Testis (tissue), 3 donors: ENCODE measurements around the gene PRDM11. TPM values are rescaled to one million over a fixed set of nuclear protein-coding genes. Genes with fewer than 3 reads are reported as not detected.
A peak's percentile ranks its signal among the peaks of the same experiment; 100 is the strongest.

Experiments used
- DNase-seq: peaks from one replicate; pipeline ENCODE4 v3.0.0-alpha.2; 2019
- H3K27ac ChIP-seq, 2 donors: fragments of 200-600 bp; sonication (generic); one replicate each; pipeline ENCODE4 v1.5.1; 2019
- H3K27me3 ChIP-seq: fragments of 200-600 bp; sonication (generic); one replicate; pipeline ENCODE4 v1.5.1; 2019
- H3K36me3 ChIP-seq: fragments of 200-600 bp; sonication (generic); one replicate; pipeline ENCODE4 v1.5.1; 2017; ENCODE audit warnings: low read depth; ENCODE audit errors: missing control alignments
- H3K4me1 ChIP-seq: fragments of 200-600 bp; sonication (generic); one replicate; pipeline ENCODE4 v1.5.1; 2019
- H3K4me3 ChIP-seq, 2 donors: fragments of 200-600 bp; sonication (generic); one replicate each; pipeline ENCODE4 v1.5.1; 2017 to 2019
- H3K9me3 ChIP-seq: fragments of 200-600 bp; sonication (generic); one replicate; pipeline ENCODE4 v1.5.1; 2017
- POLR2A ChIP-seq: fragments of 450-650 bp; IDR thresholded peaks from one replicate; pipeline ENCODE4 v1.6.1; 2017; ENCODE audit warnings: antibody characterized with exemption, mild to moderate bottlenecking, moderate library complexity
- WGBS, 2 donors: methylation state at CpG; one replicate each; pipeline ENCODE4 v1.1.5; 2018; 5-methylcytosine and 5-hydroxymethylcytosine counted together
- intact Hi-C: fragments of 100-400 bp; cut with DNase I; formaldehyde crosslinking; loops from one replicate; pipeline ENCODE4 v1.15.1; 2023; ENCODE audit warnings: low total_unique reads
- polyA plus RNA-seq: library from polyadenylated mRNA; stranded (reverse); fragments of 350-450 nt; fragmentation: Illumina TruSeq; extraction: RNeasy Lipid Tissue Mini Kit (QIAGEN cat#74804); gene quantifications from one replicate; pipeline ENCODE4 v1.2.3, GENCODE V29; 2014; ENCODE audit warnings: low read depth, low replicate concordance; ENCODE audit not compliant: insufficient read depth
- total RNA-seq, 2 donors: library from RNA; depleted of rRNA; stranded (reverse); fragments of >200 nt; gene quantifications; one replicate each; pipeline ENCODE4 v1.2.3, GENCODE V29; 2016
- TF ChIP-seq, protein P1 (sequence below), 3 experiments: fragments of 450-650 bp in 2 of 3; fragments of 200-600 bp in 1 of 3; sonication (generic) in 1 of 3; IDR thresholded peaks; one replicate each; pipeline ENCODE4 v1.5.1; 2016 to 2019; ENCODE audit warnings: antibody characterized with exemption in 3 of 3, mild to moderate bottlenecking in 2 of 3, moderate library complexity in 1 of 3

The PRDM11 gene
- total and polyA plus RNA-seq, 3 donors from 2014 or later: 6.4 to 15.9 (median 13.6) TPM

DNA sequence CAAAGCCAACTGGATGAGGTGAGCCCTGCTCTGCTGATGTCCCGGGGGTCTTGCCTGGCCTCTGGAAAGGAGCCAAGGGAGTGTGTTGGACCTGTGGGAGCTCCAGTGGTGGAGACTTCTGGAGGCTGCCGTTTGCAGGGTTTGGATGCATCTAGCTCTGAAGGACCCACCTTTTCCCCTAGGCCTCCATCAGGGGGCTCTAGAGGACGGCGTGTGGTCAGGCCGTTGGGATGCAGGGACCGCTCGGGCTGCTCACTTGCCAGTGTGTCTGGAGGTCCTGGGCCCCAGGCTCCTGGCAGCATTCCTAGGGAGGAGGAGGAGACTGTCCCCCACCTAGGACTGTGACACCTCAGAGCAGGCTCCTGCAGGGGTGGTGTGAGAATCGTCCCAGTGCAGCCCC lies 58.3 kb downstream of the PRDM11 start:
- intact Hi-C loops: no loop called here
- Histone ChIP-seq H3K4me1 (peaks cover 11% of the 10 kb centered on the region), H3K27me3 (no peaks in the 10 kb centered on the region), H3K36me3 (no peaks in the 10 kb centered on the region), H3K27ac (no peak overlapping the region), H3K4me3 (no peak overlapping the region), H3K9me3 (no peaks in the 10 kb centered on the region)
- TF ChIP-seq, protein P1, sequence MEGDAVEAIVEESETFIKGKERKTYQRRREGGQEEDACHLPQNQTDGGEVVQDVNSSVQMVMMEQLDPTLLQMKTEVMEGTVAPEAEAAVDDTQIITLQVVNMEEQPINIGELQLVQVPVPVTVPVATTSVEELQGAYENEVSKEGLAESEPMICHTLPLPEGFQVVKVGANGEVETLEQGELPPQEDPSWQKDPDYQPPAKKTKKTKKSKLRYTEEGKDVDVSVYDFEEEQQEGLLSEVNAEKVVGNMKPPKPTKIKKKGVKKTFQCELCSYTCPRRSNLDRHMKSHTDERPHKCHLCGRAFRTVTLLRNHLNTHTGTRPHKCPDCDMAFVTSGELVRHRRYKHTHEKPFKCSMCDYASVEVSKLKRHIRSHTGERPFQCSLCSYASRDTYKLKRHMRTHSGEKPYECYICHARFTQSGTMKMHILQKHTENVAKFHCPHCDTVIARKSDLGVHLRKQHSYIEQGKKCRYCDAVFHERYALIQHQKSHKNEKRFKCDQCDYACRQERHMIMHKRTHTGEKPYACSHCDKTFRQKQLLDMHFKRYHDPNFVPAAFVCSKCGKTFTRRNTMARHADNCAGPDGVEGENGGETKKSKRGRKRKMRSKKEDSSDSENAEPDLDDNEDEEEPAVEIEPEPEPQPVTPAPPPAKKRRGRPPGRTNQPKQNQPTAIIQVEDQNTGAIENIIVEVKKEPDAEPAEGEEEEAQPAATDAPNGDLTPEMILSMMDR (IDR thresholded peaks at IDR 0.05): no peak
- TF ChIP-seq POLR2A: no peak
- WGBS, 2 donors: 81 to 85% methylated on average over 5 to 8 of the region's 8 CpGs
- DNase-seq: no peak

DNA sequence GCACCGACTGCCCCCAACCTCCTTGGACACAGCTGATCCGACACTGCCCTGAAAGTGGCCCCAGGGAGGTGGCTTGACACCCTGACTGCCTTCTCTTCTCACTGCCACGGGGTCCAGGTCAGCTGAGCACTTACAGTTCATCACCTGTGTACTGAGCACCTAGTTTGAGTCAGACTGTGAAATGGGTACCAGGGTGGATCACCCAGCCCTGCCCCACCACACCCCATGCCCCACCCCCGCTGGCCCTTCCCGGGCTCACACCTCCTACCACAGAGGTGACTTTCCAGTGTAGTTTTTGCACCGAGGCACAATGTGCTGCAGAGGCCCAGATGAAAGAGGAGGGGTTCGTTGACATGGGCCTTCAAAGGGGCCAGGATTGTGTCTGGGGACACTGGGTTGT lies 59.5 kb downstream of the PRDM11 start:
- intact Hi-C loops: no loop called here
- H3K9me3 ChIP-seq: no peaks in the 10 kb centered on the region
- DNase-seq: no peak
- 79 to 80% methylated on average over 4 to 7 of the region's 7 CpGs for WGBS, 2 donors
- H3K4me3 ChIP-seq: no peak overlapping the region
- H3K36me3 ChIP-seq: no peaks in the 10 kb centered on the region
- H3K27me3 ChIP-seq: no peaks in the 10 kb centered on the region
- H3K4me1 ChIP-seq: peaks cover 23% of the 10 kb centered on the region
- TF ChIP-seq POLR2A: no peak
- TF ChIP-seq, protein P1 (IDR thresholded peaks at IDR 0.05): no peak
- no peak overlapping the region for H3K27ac ChIP-seq

DNA sequence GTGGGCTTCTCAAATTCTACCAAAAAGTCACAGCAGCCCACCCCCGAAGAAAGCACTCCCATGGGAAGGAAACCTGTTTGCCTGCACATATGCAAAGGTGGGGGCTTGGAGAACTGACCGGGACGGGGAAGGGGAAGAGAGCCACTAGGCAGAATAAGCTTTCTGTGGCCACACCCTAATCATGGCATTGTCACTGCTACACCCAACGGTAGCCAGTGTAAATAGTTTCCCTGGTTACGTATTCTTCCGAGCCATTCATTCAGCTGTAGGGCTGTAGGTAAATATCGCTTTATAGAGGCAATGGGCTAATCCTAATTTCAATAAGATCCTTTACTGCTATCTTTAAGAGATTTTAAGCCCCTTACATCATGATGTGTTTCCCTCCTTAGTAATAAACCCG lies 61.7 kb downstream of the PRDM11 start:
- H3K27ac ChIP-seq: no peak overlapping the region
- H3K36me3 ChIP-seq: no peaks in the 10 kb centered on the region
- no peaks in the 10 kb centered on the region for H3K27me3 ChIP-seq
- DNase-seq: no peak
- intact Hi-C loops: no loop called here
- no peak overlapping the region for H3K4me3 ChIP-seq
- TF ChIP-seq, protein P1 (IDR thresholded peaks at IDR 0.05): no peak
- TF ChIP-seq POLR2A: no peak
- WGBS, 2 donors: 83 to 97% methylated on average over 8 of the region's 8 CpGs
- peaks cover 27% of the 10 kb centered on the region for H3K4me1 ChIP-seq
- H3K9me3 ChIP-seq: no peaks in the 10 kb centered on the region

DNA sequence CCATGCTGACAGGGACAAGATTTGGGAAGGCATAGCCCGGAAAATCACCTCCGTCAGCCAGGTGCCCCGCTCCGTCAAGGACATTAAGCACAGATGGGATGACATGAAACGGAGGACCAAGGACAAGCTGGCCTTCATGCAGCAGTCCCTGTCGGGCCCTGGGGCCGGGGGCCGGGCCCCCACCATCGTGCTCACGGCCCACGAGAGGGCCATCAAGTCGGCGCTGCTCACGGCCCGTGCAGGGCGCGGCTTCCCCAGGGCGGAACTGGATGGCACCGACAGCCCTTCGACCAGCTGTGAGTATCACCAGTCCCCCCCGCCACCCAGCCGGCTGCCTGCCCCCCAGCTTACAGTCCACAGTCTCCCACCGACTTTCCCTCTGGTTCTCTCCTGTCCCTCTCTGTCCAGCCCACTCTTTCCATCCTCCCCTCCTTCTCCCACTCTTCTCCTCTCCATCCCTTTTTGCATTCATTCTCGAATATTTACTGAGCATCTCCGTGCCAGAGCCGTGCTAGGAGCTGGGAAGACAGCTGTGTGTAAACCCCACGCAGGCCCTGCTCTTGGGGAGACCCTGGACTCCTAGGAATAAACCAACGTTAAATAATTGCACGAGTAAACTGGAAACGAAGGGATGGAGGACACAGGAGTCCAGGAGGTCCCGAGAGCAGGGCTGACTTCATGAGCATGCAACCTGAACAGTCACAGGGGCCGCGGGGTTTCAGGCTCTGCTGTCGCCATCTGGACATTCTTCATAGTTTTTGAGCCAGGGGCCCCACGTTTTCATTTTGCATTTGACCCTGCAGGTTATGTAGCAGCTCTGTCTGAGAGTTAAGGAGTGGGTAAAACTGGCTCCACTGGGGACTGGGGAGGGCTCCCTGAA lies 62.8 kb downstream of the PRDM11 start:
- Histone ChIP-seq H3K9me3 (no peaks in the 10 kb centered on the region), H3K27me3 (no peaks in the 10 kb centered on the region), H3K4me3 (no peak overlapping the region), H3K4me1 (peaks cover 27% of the 10 kb centered on the region), H3K27ac (peak overlapping the region; percentile 86 to 87), H3K36me3 (no peaks in the 10 kb centered on the region)
- TF ChIP-seq, protein P1 (IDR thresholded peaks at IDR 0.05): no peak
- TF ChIP-seq POLR2A: no peak
- intact Hi-C loops: no loop called here
- WGBS, 2 donors: 52 to 60% methylated on average over 27 to 33 of the region's 35 CpGs
- DNase-seq: no peak
